Stimulated activated memory B cell treated with anti-CD40 and anti-IgM and Interleukin-4, amounts not matched to agents 10 μg/mL and 1 μg/mL and 100 μg/mL, for 72 hours (primary cell): Measurements from ENCODE around the gene INO80C.
"Not testable (repeated sequence)": the region's sequence is repeated elsewhere in the genome, so short reads cannot be mapped to it uniquely, and the experiment has no call there.

ENCODE experiments used
- ATAC-seq: fragments of 150-1000 bp; cut with Tn5 transposase; 2 replicates; pipeline ENCODE4 v1.10.0; 2021
- H3K27ac Mint-ChIP-seq: one replicate; pipeline ENCODE4 v1.8.0; 2022; ENCODE audit warnings: mild to moderate bottlenecking, mixed read lengths
- H3K27me3 Mint-ChIP-seq: one replicate; pipeline ENCODE4 v1.8.0; 2022; ENCODE audit warnings: mixed read lengths
- H3K36me3 Mint-ChIP-seq: one replicate; pipeline ENCODE4 v1.8.0; 2022; ENCODE audit warnings: mixed read lengths
- H3K4me1 Mint-ChIP-seq: one replicate; pipeline ENCODE4 v1.8.0; 2022; ENCODE audit warnings: mixed read lengths
- H3K4me3 Mint-ChIP-seq: one replicate; pipeline ENCODE4 v1.8.0; 2022; ENCODE audit warnings: mild to moderate bottlenecking, moderate library complexity, mixed read lengths
- H3K9me3 Mint-ChIP-seq: one replicate; pipeline ENCODE4 v1.8.0; 2022; ENCODE audit warnings: mixed read lengths

Gene INO80C

GRCh38 chr18:35465329-35465728 is 32.4 kb downstream of the INO80C start:
- Mint-ChIP-seq H3K4me1 (peaks cover 48% of the 10 kb centered on the region), H3K36me3 (peaks cover 9% of the 10 kb centered on the region), H3K27ac (no peak overlapping the region), H3K4me3 (no peak overlapping the region), H3K9me3 (no peaks in the 10 kb centered on the region), H3K27me3 (no peaks in the 10 kb centered on the region)
- no peak for ATAC-seq

GRCh38 chr18:35464831-35465279 is 32.9 kb downstream of the INO80C start:
- Mint-ChIP-seq H3K9me3 (no peaks in the 10 kb centered on the region), H3K4me1 (peaks cover 52% of the 10 kb centered on the region), H3K27ac (no peak overlapping the region), H3K27me3 (no peaks in the 10 kb centered on the region), H3K36me3 (peaks cover 9% of the 10 kb centered on the region), H3K4me3 (no peak overlapping the region)
- ATAC-seq, result no peak

- Mint-ChIP-seq H3K9me3 (no peaks in the 10 kb centered on the region), H3K36me3 (peaks cover under 1% of the 10 kb centered on the region), H3K27me3 (no peaks in the 10 kb centered on the region), H3K4me1 (peaks cover 58% of the 10 kb centered on the region), H3K4me3 (no peak overlapping the region), H3K27ac (no peak overlapping the region)
- no peak for ATAC-seq
Measured at GRCh38 chr18:35463827-35464226, 33.9 kb downstream of the INO80C start.

DNA sequence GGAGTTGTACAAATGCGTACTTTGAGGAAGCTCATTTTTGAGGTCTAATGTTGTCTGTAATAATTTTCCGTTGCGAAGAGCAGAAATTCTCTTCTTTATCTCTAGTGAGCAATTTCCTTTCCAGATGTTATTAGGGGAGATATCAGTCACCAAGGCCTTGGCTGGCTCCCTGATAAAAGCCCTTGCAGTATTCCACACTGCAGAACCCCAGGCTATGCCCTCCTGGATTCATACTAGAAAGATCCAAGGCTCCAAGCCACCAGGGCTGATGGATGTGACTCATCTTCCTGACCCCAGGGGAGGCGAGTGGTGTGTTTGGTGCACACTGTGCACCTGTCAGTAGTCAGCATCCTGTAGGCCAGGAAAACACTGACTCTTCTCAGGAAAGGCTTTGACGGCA is 34.7 kb downstream of the INO80C start:
- Mint-ChIP-seq H3K4me3 (no peak overlapping the region), H3K9me3 (no peaks in the 10 kb centered on the region), H3K36me3 (no peaks in the 10 kb centered on the region), H3K4me1 (peaks cover 56% of the 10 kb centered on the region), H3K27me3 (no peaks in the 10 kb centered on the region), H3K27ac (no peak overlapping the region)
- no peak for ATAC-seq

DNA sequence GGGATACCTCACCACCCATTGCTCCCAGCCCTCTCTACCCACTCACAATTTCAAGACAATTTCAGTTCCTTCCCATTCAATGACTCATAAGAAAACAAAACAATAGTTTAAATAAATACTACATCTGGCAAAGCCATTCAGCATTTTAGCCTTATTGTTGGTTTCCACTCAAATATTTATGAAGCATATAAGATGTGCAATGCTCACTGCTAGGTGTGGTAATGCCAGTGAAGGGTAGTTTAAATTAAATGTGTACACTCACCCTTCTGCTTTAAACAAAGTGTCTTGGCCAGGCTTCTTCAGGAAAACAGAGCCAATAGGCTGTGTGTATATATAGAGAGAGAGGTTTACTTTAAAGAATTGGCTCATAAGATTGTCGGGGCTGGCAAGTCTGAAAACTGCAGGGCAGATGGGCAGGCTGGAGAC is 37.0 kb downstream of the INO80C start:
- H3K4me1 Mint-ChIP-seq, result peaks cover 33% of the 10 kb centered on the region

GRCh38 chr18:35459997-35460396 is 37.8 kb downstream of the INO80C start:
- Mint-ChIP-seq H3K9me3 (no peaks in the 10 kb centered on the region), H3K4me3 (no peak overlapping the region), H3K36me3 (no peaks in the 10 kb centered on the region), H3K27ac (no peak overlapping the region), H3K27me3 (no peaks in the 10 kb centered on the region), H3K4me1 (peaks cover 31% of the 10 kb centered on the region)
- no peak for ATAC-seq

More for the DNA sequence above, 37.0 kb downstream of the INO80C start:
- H3K4me3 Mint-ChIP-seq, result no peak overlapping the region
- no peaks in the 10 kb centered on the region for H3K36me3 Mint-ChIP-seq
- no peak overlapping the region for H3K27ac Mint-ChIP-seq
- ATAC-seq, result peak; percentile 44
- H3K27me3 Mint-ChIP-seq, result no peaks in the 10 kb centered on the region
- H3K9me3 Mint-ChIP-seq, result no peaks in the 10 kb centered on the region

DNA sequence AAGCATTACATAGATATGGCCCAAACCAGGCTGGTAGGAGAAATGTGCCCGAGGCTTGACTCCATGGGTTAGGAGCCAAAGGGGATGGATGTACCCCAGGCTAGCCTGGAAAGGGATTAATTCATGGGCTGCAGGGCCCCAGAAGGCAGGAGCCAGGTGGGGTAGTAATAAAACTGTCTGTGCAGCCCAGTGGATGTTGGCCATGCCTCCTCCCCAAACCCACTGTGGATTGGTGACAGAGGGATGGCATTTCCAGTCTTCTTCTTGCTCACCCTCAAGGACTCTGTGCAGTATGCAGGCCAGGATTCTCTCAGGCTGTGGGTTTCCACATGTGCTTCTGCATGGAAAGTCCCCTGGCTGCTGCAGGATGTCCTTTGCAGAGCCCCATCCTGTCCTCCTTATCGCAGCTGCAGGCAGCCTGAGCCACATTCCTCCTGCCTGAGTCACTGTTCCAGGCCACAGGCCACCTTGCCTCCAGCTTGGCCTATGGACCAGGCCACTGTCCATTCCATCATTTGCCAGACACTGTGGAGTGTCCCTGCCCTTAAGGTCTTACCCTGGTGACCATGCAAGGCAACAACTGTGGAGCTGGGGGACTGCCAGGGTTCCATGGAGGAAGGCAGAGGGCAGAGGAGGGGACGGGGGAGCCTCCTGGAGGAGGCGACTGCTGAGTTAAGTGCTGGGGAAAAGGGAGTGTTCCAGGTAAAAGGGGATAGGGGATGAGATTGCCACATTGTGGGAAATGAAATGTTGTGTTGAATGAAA is 38.9 kb downstream of the INO80C start:
- no peak overlapping the region for H3K4me3 Mint-ChIP-seq
- no peaks in the 10 kb centered on the region for H3K9me3 Mint-ChIP-seq
- peaks cover 24% of the 10 kb centered on the region for H3K4me1 Mint-ChIP-seq
- no peak overlapping the region for H3K27ac Mint-ChIP-seq
- no peaks in the 10 kb centered on the region for H3K36me3 Mint-ChIP-seq
- ATAC-seq, result peak; percentile 66
- H3K27me3 Mint-ChIP-seq, result no peaks in the 10 kb centered on the region

DNA sequence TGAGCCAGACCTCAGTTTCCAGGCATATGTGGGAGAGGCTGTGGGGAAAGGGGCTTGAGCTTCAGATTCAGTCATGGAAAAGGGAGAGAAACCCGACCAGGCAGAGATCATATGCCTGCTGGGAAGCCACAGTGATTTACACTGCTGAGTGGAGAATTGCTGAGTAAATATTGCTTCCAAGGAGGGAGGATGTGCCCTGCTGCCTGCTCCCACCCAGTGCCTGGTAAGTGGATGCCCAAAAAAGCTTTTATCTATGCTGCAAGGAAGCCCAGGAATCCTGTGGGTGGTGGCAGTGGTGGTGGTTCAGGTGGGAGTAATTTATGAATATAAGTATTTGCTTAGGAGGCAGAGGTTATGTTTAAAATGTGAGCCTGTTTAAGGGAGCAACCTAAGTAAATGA is 39.5 kb downstream of the INO80C start:
- Mint-ChIP-seq H3K36me3 (no peaks in the 10 kb centered on the region), H3K4me3 (no peak overlapping the region), H3K9me3 (no peaks in the 10 kb centered on the region), H3K4me1 (peaks cover 24% of the 10 kb centered on the region), H3K27ac (no peak overlapping the region), H3K27me3 (no peaks in the 10 kb centered on the region)
- no peak for ATAC-seq

GRCh38 chr18:35457140-35457704 is 40.5 kb downstream of the INO80C start:
- H3K4me1 Mint-ChIP-seq, result peaks cover 20% of the 10 kb centered on the region
- no peak overlapping the region for H3K4me3 Mint-ChIP-seq
- no peaks in the 10 kb centered on the region for H3K36me3 Mint-ChIP-seq
- H3K27ac Mint-ChIP-seq, result no peak overlapping the region
- no peaks in the 10 kb centered on the region for H3K27me3 Mint-ChIP-seq
- ATAC-seq, result no peak
- no peaks in the 10 kb centered on the region for H3K9me3 Mint-ChIP-seq

DNA sequence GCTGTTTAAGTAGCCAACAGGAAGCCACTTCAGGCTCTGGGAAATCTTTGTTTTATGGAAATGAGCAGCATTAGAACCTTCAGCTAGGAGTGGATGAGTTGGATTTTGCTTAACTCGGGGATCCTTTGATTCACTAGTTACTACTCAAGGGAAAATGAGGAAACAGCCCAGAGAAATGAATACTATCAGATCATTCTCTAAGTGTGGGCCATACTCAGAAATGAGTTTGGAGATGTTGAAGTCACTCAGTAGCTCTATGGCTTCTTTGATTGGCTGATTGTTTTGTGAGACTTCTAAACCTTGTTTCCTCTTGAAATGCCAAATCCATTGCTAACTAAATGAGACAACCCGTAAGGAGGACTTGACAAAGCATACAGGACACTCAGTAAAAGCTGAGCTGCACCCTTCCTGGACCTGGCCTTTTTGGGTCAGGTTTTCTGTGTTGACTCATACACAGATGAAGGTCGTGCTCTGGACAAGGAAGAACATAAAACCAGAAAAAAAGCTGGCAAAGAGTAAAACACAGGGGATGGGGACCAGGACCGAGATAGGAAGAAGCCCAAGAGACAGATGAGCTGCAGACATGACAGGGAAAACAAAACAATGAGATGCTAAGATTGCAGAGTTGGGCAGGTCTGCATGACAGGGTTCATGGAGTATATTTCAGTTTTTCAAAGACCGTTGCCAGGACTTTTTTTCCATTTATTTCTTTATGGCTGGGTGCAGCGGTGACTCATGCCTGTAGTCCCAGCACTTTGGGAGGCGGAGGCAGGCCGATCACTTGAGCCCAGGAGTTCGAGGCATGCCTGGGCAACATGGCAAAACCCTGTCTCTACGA is 41.6 kb downstream of the INO80C start:
- Mint-ChIP-seq H3K27ac (no peak overlapping the region), H3K4me1 (peaks cover 20% of the 10 kb centered on the region), H3K27me3 (no peaks in the 10 kb centered on the region), H3K36me3 (peaks cover 4% of the 10 kb centered on the region), H3K4me3 (no peak overlapping the region), H3K9me3 (peaks cover 5% of the 10 kb centered on the region)
- ATAC-seq, result no peak

DNA sequence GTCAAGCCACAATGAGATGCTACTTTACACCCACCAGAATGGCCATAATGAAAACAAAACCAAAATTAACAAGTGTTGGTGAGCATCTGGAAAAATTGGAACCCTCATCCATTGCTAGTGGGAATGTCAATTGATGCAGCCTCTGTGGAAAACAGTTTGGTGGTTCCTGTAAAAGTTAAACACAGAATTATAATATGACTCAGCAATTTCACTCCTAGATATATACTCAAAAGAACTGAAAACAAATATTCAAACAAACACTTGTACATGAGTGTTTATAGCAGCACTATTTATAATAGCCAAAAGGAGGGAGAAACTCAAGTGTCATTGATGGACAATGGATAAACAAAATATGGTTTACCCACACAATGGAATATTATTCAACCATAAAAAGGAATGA is 43.0 kb downstream of the INO80C start:
- peaks cover 8% of the 10 kb centered on the region for H3K4me1 Mint-ChIP-seq
- no peak overlapping the region for H3K27ac Mint-ChIP-seq
- H3K27me3 Mint-ChIP-seq, result no peaks in the 10 kb centered on the region
- H3K36me3 Mint-ChIP-seq, result peaks cover 7% of the 10 kb centered on the region
- peaks cover 6% of the 10 kb centered on the region for H3K9me3 Mint-ChIP-seq
- ATAC-seq, result no peak
- no peak overlapping the region for H3K4me3 Mint-ChIP-seq

DNA sequence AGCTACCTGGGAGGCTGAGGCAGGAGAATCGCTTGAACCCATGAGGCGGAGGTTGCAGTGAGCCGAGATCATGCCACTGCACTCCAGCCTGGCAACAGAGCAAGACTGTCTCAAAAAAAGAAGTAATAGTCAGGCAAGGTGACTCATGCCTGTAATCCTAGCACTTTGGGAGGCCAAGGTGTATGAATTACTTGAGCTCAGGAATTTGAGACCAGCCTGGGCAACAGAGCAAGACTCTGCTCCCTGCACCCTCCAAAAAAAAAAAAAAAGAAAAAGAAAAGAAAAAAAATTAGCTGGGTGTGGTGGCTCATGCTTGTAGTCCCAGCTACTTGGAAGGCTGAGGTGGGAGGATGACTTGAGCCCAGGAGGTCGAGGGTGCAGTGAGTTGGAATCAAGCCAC is 44.7 kb downstream of the INO80C start:
- not testable (repeated sequence) for ATAC-seq, H3K27ac Mint-ChIP-seq, H3K36me3 Mint-ChIP-seq, H3K27me3 Mint-ChIP-seq, H3K4me3 Mint-ChIP-seq, H3K4me1 Mint-ChIP-seq, H3K9me3 Mint-ChIP-seq

- Mint-ChIP-seq H3K4me1 (no peaks in the 10 kb centered on the region), H3K36me3 (peaks cover 7% of the 10 kb centered on the region), H3K27ac (no peak overlapping the region), H3K9me3 (peaks cover 6% of the 10 kb centered on the region), H3K27me3 (no peaks in the 10 kb centered on the region), H3K4me3 (no peak overlapping the region)
- no peak for ATAC-seq
Measured at GRCh38 chr18:35451916-35452315, 45.8 kb downstream of the INO80C start.

- Mint-ChIP-seq H3K27me3 (no peaks in the 10 kb centered on the region), H3K27ac (no peak overlapping the region), H3K36me3 (peaks cover 7% of the 10 kb centered on the region), H3K9me3 (peaks cover 6% of the 10 kb centered on the region), H3K4me3 (no peak overlapping the region), H3K4me1 (no peaks in the 10 kb centered on the region)
- ATAC-seq, result no peak
Measured at GRCh38 chr18:35451032-35451431, 46.7 kb downstream of the INO80C start.

GRCh38 chr18:35444636-35445035 is 53.1 kb downstream of the INO80C start:
- H3K4me1 Mint-ChIP-seq, result peaks cover 12% of the 10 kb centered on the region
- no peak overlapping the region for H3K4me3 Mint-ChIP-seq
- H3K36me3 Mint-ChIP-seq, result no peaks in the 10 kb centered on the region
- H3K27ac Mint-ChIP-seq, result no peak overlapping the region
- ATAC-seq, result no peak
- no peaks in the 10 kb centered on the region for H3K9me3 Mint-ChIP-seq
- no peaks in the 10 kb centered on the region for H3K27me3 Mint-ChIP-seq
